IMR-90 (cell line): Measurements from ENCODE around the gene ANKUB1. TPM values are rescaled to one million over a fixed set of nuclear protein-coding genes. Genes with fewer than 3 reads are reported as not detected.

Experiments used
- ATAC-seq: fragments of 200-7000 bp; cut with Tn5 transposase; 2 replicates; pipeline ENCODE4 v1.9.1; 2020; ENCODE audit warnings: low read depth, mild to moderate bottlenecking, moderate library complexity
- BruUV-seq: library from RNA; stranded (reverse); fragments of 400-500 nt; replicated peaks from 2 replicates; lab custom pipeline; 2021; lab: Mats Ljungman, UMichigan
- CTCF ChIA-PET: fragments of 300-600 bp; formaldehyde crosslinking; extraction: SDS; loops from one replicate; lab custom pipeline; 2021; ENCODE audit warnings: antibody characterized with exemption; lab: Yijun Ruan, JAX
- POLR2A ChIA-PET: fragments of 300-600 bp; sonication (Branson Sonifier 250); formaldehyde crosslinking; loops from one replicate; lab custom pipeline; 2022; ENCODE audit warnings: antibody characterized with exemption; ENCODE audit not compliant: unreplicated experiment; lab: Charles Lee
- DNase-seq: peaks from one replicate; pipeline ENCODE4 v3.0.0; 2013
- H2AFZ ChIP-seq: replicated peaks from 2 replicates; pipeline ENCODE3; 2013; ENCODE audit warnings: low read length, mild to moderate bottlenecking; ENCODE audit not compliant: poor library complexity
- H2AK5ac ChIP-seq: 2 replicates; pipeline ENCODE4 v1.6.1; 2013; ENCODE audit warnings: low read depth, low read length, inconsistent platforms
- H2AK9ac ChIP-seq: replicated peaks from 2 replicates; pipeline ENCODE3; 2013; ENCODE audit warnings: mild to moderate bottlenecking, low read depth, low read length, moderate library complexity; ENCODE audit not compliant: poor library complexity
- H2BK120ac ChIP-seq: 2 replicates; pipeline ENCODE4 v1.6.1; 2013; ENCODE audit warnings: low read depth, low read length, inconsistent platforms
- H2BK15ac ChIP-seq: 3 replicates; pipeline ENCODE4 v1.6.1; 2013; ENCODE audit warnings: low read depth, low read length, inconsistent platforms
- H2BK20ac ChIP-seq: 2 replicates; pipeline ENCODE4 v1.6.1; 2013; ENCODE audit warnings: low read depth, mild to moderate bottlenecking, inconsistent platforms, low read length, moderate library complexity
- H2BK5ac ChIP-seq: 2 replicates; pipeline ENCODE4 v1.6.1; 2013; ENCODE audit warnings: mild to moderate bottlenecking, low read depth, low read length, inconsistent platforms; ENCODE audit not compliant: poor library complexity, severe bottlenecking
- H3K14ac ChIP-seq: replicated peaks from 2 replicates; pipeline ENCODE4 v1.6.1; 2013; ENCODE audit warnings: low read depth, low read length, inconsistent platforms
- H3K18ac ChIP-seq: 2 replicates; pipeline ENCODE4 v1.6.1; 2013; ENCODE audit warnings: low read depth, low read length, control low read depth
- H3K23ac ChIP-seq: 2 replicates; pipeline ENCODE4 v1.6.1; 2013; ENCODE audit warnings: low read depth, low read length, inconsistent platforms
- H3K27ac ChIP-seq: 2 replicates; pipeline ENCODE4 v1.5.1; 2013; ENCODE audit warnings: mild to moderate bottlenecking, control low read depth, low read length; ENCODE audit not compliant: insufficient read depth
- H3K27me3 ChIP-seq: 2 replicates; pipeline ENCODE4 v1.6.1; 2013; ENCODE audit warnings: low read length; ENCODE audit not compliant: control insufficient read depth, insufficient read depth
- H3K36me3 ChIP-seq: 2 replicates; pipeline ENCODE4 v1.6.1; 2013; ENCODE audit warnings: low read length, mixed read lengths; ENCODE audit not compliant: control insufficient read depth, insufficient read depth
- H3K4ac ChIP-seq: 2 replicates; pipeline ENCODE4 v1.6.1; 2013; ENCODE audit warnings: low read depth, low read length, inconsistent platforms
- H3K4me1 ChIP-seq: 2 replicates; pipeline ENCODE4 v1.6.1; 2013; ENCODE audit warnings: low read length, mixed read lengths; ENCODE audit not compliant: control insufficient read depth, insufficient read depth
- H3K4me2 ChIP-seq: 2 replicates; pipeline ENCODE4 v1.6.1; 2013; ENCODE audit warnings: low read depth, mild to moderate bottlenecking, control low read depth, low read length, moderate library complexity
- H3K4me3 ChIP-seq: 2 replicates; pipeline ENCODE4 v1.5.1; 2013; ENCODE audit warnings: low read depth, mild to moderate bottlenecking, control low read depth, low read length, moderate library complexity; ENCODE audit not compliant: insufficient read depth
- H3K56ac ChIP-seq: 2 replicates; pipeline ENCODE4 v1.6.1; 2013; ENCODE audit warnings: low read length, inconsistent platforms; ENCODE audit not compliant: insufficient read depth; ENCODE audit errors: extremely low read depth
- H3K79me1 ChIP-seq, 2 experiments: 2 replicates each; pipeline ENCODE4 v1.6.1; 2013; ENCODE audit warnings: low read length in 2 of 2, inconsistent platforms in 1 of 2, low read depth in 1 of 2
- H3K9ac ChIP-seq: 2 replicates; pipeline ENCODE4 v1.6.1; 2013; ENCODE audit warnings: low read depth, low read length, control low read depth
- H3K9me1 ChIP-seq: 2 replicates; pipeline ENCODE4 v1.6.1; 2013; ENCODE audit warnings: low read length, inconsistent platforms; ENCODE audit not compliant: insufficient read depth
- H3K9me3 ChIP-seq: 2 replicates; pipeline ENCODE4 v1.6.1; 2013; ENCODE audit warnings: low read length; ENCODE audit not compliant: control insufficient read depth, insufficient read depth
- H4K20me1 ChIP-seq: 2 replicates; pipeline ENCODE4 v1.6.1; 2013; ENCODE audit warnings: low read length, inconsistent platforms; ENCODE audit not compliant: insufficient read depth
- H4K5ac ChIP-seq: 2 replicates; pipeline ENCODE4 v1.6.1; 2013; ENCODE audit warnings: mild to moderate bottlenecking, low read depth, low read length, control low read depth
- H4K8ac ChIP-seq, 2 experiments: 2 replicates each; pipeline ENCODE4 v1.6.1; 2013; ENCODE audit warnings: low read depth in 2 of 2, low read length in 2 of 2, control low read depth in 1 of 2, inconsistent platforms in 1 of 2
- H4K91ac ChIP-seq: 2 replicates; pipeline ENCODE4 v1.6.1; 2013; ENCODE audit warnings: low read depth, low read length, inconsistent platforms; ENCODE audit not compliant: insufficient read depth
- CTCF ChIP-seq: conservative IDR thresholded peaks from 2 replicates; pipeline ENCODE4 v1.5.1; 2012; ENCODE audit warnings: mild to moderate bottlenecking, low read depth, low read length, improper control_type of control experiment
- ELK1 ChIP-seq: fragments of 150-350 bp; IDR thresholded peaks from 2 replicates; pipeline ENCODE4 v1.6.1; 2016; ENCODE audit warnings: low read depth, mild to moderate bottlenecking, low read length, moderate library complexity, borderline replicate concordance
- MAFK ChIP-seq: IDR thresholded peaks from 2 replicates; pipeline ENCODE4 v1.6.1; 2012; ENCODE audit warnings: low read depth, low read length, improper control_type of control experiment
- MXI1 ChIP-seq: IDR thresholded peaks from 2 replicates; pipeline ENCODE4 v1.6.1; 2012; ENCODE audit warnings: low read depth, mild to moderate bottlenecking, low read length, moderate library complexity, borderline replicate concordance
- RAD21 ChIP-seq: IDR thresholded peaks from 2 replicates; pipeline ENCODE4 v1.6.1; 2012; ENCODE audit warnings: low read length, improper control_type of control experiment
- RFX5 ChIP-seq: IDR thresholded peaks from 2 replicates; pipeline ENCODE4 v1.8.0; 2012; ENCODE audit warnings: low read depth, mild to moderate bottlenecking, low read length, moderate library complexity
- SMC3 ChIP-seq: fragments of 150-350 bp; IDR thresholded peaks from 2 replicates; pipeline ENCODE4 v1.6.1; 2016; ENCODE audit warnings: low read depth, mild to moderate bottlenecking, antibody characterized with exemption, low read length, moderate library complexity
- WGBS, 2 experiments: methylation state at CpG; one replicate each; pipeline versions ENCODE4 v1.1.5 to v1.1.7; 2013; ENCODE audit warnings: missing lambda C conversion rate in 2 of 2; ENCODE audit not compliant: insufficient read length in 1 of 2; ENCODE audit errors: extremely low coverage in 2 of 2; 5-methylcytosine and 5-hydroxymethylcytosine counted together
- dilution Hi-C: fragments of 300-500 bp; cut with HindIII; formaldehyde crosslinking; loops from one replicate; pipeline ENCODE4 v1.14.3; 2018; ENCODE audit warnings: low sequenced_read_pairs; ENCODE audit not compliant: unreplicated experiment
- in situ Hi-C: fragments of 300-500 bp; cut with MboI; formaldehyde crosslinking; loops from 3 replicates; pipeline ENCODE4 v1.14.3; 2019; ENCODE audit warnings: low sequenced_read_pairs, inconsistent platforms, mixed read lengths
- intact Hi-C: fragments of 100-400 bp; cut with micrococcal nuclease; formaldehyde crosslinking; loops from 2 replicates; pipeline ENCODE4 v1.10.0; 2022
- polyA plus RNA-seq, 3 experiments: library from polyadenylated mRNA; depleted of rRNA; stranded (reverse); fragments of >200 nt; gene quantifications; 2 replicates each; pipeline ENCODE4 v1.2.3, GENCODE V29; 2012; ENCODE audit warnings: low replicate concordance in 1 of 3
- total RNA-seq: library from RNA; depleted of rRNA; stranded (reverse); fragments of >200 nt; gene quantifications from 2 replicates; pipeline ENCODE4 v1.2.3, GENCODE V29; 2012

ANKUB1 gene
- total and polyA plus RNA-seq, 2 of the 4 experiments (the other 2 are of a cell fraction): not detected

- Histone ChIP-seq H3K14ac (no peak overlapping the region), H2BK5ac (no peak overlapping the region), H3K9ac (no peak overlapping the region), H4K91ac (no peak overlapping the region), H2BK15ac (no peak overlapping the region), H2AK9ac (no peak overlapping the region), H3K56ac (no peak overlapping the region), H3K4ac (no peak overlapping the region; the same call in 1 of the 2 replicates), H3K18ac (no peak overlapping the region), H4K8ac (no peak overlapping the region), H2BK20ac (no peak overlapping the region), H3K23ac (no peak overlapping the region), H3K36me3 (no peaks in the 10 kb centered on the region), H3K9me3 (no peaks in the 10 kb centered on the region), H2AK5ac (no peak overlapping the region), H3K9me1 (no peaks in the 10 kb centered on the region), H3K79me1 (peaks cover 0 to 3% of the 10 kb centered on the region in 2 experiments; a peak in 1 of 4 replicates), H3K27ac (no peak overlapping the region), H4K5ac (no peak overlapping the region), H4K20me1 (peaks cover under 1% of the 10 kb centered on the region; the same call in 1 of the 2 replicates), H3K4me1 (no peaks in the 10 kb centered on the region), H2BK120ac (peak overlapping the region; percentile 68; the same call in 1 of the 2 replicates), H3K4me2 (no peak overlapping the region), H3K4me3 (no peak overlapping the region), H3K27me3 (no peaks in the 10 kb centered on the region), H2AFZ (no peak overlapping the region)
- TF ChIP-seq CTCF (peak; percentile 90), RAD21 (peak; percentile 85), MXI1 (peak; percentile 87; the same call in 1 of the 2 replicates), MAFK (no peak), SMC3 (peak; percentile 91), RFX5 (no peak), ELK1 (no peak)
- POLR2A ChIA-PET: interaction anchor here (1.0 kb wide), 1 partner anchor 43 kb away, joined by 3 read pairs; no protein-coding TSS in a partner anchor
- ATAC-seq (peak; percentile 51), DNase-seq (peak; percentile 84)
- WGBS, 2 experiments: 0% methylated on average over 1 of the region's 4 CpGs; no CpG with 5 or more reads in 1 of the 2 experiments
- in situ Hi-C loops: no loop called here
- BruUV-seq: no TSS peak
- dilution Hi-C loops: no loop called here
- intact Hi-C loops: loop anchor here (1.0 kb wide), 3 partner anchors 43 to 314 kb away; no protein-coding TSS in a partner anchor
- CTCF ChIA-PET: interaction anchor here (0.6 to 2.9 kb wide), 26 partner anchors 11 to 853 kb away, joined by 3 to 58 read pairs (median 4); partner anchors contain the start of gene ANKUB1
Observed at GRCh38 chr3:149808209-149808829, 16.0 kb upstream of the ANKUB1 start.
